ENCODE data around the gene FKBP5.

GRCh38 chr6:35733633-35734032 lies 44.9 kb upstream of the FKBP5 start:
- no peak for TF ChIP-seq POLR2A (IDR thresholded peaks at IDR 0.05)
- TF ChIP-seq POLR2AphosphoS5 (IDR thresholded peaks at IDR 0.05), result no peak
- no peak for TF ChIP-seq CTCF (IDR thresholded peaks at IDR 0.05)
- TF ChIP-seq EP300 (IDR thresholded peaks at IDR 0.05), result no peak

Data from stomach (tissue), 4 donors.